Panc1 (cell line): ENCODE results near the gene SOS2. TPM values are rescaled to one million over a fixed set of nuclear protein-coding genes. Genes with fewer than 3 reads are reported as not detected.

Source experiments
- total RNA-seq: library from RNA; stranded (reverse); gene quantifications from one replicate; pipeline ENCODE4 v1.2.1, GENCODE V29; 2021; ENCODE audit not compliant: unreplicated experiment

The SOS2 gene
- total RNA-seq, 1 experiment from 2014 or later = 21.2 TPM

Other genes with a start within 250 kb of the SOS2 start
- gene VCPKMT, start 115.0 kb downstream of the SOS2 start, total RNA-seq = 6.1 TPM
- 15.0 TPM for gene L2HGDH, start 80.7 kb upstream of the SOS2 start, total RNA-seq
- 14.0 TPM for gene DMAC2L, start 80.7 kb upstream of the SOS2 start, total RNA-seq
- 5.8 TPM for gene CDKL1, start 165.3 kb upstream of the SOS2 start, total RNA-seq